AG08395 (cell line): ENCODE results near the gene MRGPRX2.

Source experiments
- DNase-seq: peaks from one replicate; pipeline ENCODE4 v3.0.0; 2012; ENCODE audit warnings: mixed read lengths, low spot score

The MRGPRX2 gene

DNA sequence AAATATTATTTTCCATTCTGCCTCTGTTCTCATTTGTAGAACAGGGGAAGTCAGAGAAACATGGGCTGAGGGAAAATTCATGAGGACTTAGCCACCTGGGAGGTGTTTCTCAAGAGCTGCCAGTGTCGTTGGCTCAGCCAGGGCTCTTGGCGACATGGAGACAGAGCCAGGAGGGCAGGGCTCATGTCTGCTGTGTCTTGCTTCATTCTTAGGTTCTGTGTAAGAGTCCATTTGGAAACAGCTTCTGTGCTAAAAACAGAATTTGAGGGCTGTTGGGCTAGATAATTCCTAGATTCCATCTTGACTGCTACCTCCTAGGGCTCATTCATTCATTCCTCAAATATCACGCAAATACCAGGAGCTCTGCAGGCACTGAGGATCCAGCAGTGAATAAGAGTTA is 15.1 kb upstream of the MRGPRX2 start:
- DNase-seq: no peak

GRCh38 chr11:19073454-19074415 is 13.2 kb upstream of the MRGPRX2 start:
- DNase-seq: no peak

DNA sequence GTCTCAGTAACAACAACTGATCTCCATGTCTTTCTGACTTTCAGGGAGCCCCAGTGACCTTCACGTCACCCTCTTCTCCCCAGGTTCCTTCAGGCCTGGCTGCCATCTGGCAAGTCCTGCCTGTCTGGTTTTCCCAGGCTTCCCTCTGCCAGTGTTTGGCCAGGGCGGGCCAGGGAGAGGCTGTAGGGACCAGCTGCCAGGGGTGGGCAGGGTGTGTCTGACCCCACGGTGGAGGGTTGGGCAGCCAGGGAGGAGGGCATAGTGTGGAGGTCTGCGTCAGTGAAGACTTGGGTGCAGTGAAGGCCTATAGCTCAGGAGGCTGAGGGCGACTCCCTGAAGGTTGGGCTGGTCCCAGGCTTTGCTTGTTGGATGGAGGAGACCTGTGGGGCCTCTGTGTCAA is 11.9 kb upstream of the MRGPRX2 start:
- DNase-seq: no peak

GRCh38 chr11:19071255-19071654 is 10.7 kb upstream of the MRGPRX2 start:
- peak; percentile 85 for DNase-seq

- no peak for DNase-seq
These were observed 684 bp downstream of the MRGPRX2 start for GRCh38 chr11:19059833-19060232.

DNA sequence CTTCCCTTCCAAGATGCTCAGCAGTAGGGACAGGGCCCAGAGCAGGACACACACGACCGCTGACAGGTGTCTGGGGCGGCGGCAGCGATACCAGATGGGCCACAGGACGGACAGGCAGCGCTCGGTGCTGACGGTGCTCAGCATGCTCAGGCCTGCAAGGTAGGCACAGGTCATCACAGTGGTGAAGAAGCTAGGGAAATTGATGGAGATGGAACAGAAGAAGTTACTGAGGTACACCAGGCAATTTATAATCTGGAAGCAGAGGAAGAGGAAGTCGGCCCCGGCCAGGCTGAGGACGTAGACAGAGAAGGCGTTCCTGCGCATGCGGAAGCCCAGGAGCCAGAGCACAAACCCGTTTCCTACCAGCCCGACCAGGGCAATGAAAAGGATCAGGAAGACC is 4.6 kb downstream of the MRGPRX2 start:
- DNase-seq: no peak

DNA sequence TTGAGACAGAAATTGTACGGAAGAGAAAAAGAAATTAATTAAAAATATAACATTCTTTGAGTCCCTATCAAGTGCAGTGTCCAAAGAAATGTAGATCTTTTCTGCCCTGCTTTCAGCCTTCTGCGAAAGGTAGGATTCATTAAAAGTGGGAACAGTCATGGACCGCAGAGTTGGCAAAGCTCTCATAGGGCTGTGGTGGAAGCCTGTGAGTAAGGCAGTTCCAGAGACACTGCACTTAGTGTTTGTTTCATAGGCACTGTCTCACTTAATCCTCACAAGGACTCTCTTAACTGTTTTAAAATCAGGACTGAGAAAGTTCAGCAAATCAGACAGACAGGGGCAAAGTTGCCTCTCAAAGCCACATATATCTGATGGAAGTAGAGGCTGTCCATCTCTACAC is 5.5 kb downstream of the MRGPRX2 start:
- no peak for DNase-seq

DNA sequence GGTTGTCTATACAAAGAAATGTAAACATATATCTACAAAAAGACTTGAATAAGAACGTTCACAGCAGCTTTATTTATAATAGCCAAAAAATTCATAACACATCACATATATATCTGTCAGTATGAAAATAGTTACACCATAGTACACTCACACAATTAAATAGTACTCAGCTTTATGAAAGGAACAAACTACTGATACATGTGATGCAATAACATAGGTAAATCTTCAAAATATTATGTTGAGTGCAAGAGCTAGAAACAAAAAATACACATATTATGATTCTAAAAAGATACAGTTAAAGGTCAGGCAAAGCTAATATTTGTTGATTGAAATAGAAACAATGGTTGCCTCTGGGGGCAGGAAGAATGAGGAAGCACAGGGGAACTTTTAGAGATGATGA is 6.6 kb downstream of the MRGPRX2 start:
- no peak for DNase-seq

- DNase-seq: no peak
These were observed 10.2 kb downstream of the MRGPRX2 start for GRCh38 chr11:19050281-19050680.

- DNase-seq: no peak
These were observed 11.2 kb downstream of the MRGPRX2 start for GRCh38 chr11:19049351-19049750.

DNA sequence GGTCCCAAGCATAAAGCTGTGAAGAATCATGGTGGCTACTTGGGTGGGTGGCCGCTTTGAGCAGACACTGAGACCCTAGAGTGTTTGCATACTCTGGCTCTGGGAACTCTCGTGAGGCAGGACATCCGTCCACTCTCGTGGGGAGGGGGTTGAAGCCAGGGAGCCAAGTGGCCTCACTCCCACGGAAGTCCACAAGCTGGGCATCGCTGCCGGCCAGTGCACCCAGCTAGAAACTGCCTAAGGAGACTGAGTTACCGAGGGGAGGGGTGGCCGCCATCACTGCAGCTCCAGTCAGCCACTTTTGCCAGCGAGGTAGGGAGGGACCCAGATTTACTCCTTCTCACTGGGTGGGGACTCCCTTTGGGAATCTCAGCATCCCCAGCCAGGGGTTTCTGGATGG is 20.5 kb downstream of the MRGPRX2 start:
- no peak for DNase-seq

DNA sequence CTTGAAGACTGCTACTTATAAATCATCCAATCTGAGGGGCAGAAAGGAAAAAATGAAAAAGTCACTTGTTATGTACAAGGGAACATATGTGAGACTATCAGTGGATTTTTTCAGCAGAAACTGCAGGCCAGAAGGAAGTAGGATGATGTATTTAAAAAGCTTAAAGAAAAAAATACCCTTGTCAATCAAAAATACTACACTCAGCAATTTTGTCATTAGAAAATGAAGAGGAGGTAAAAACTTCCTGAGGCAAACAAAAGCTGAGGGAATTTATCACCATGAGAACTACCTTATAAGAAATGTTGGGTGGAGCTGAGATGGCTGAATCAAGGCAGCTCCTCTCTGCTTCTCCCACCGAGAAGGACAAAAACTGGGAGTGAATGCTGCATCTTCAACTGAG is 21.1 kb downstream of the MRGPRX2 start:
- DNase-seq: no peak

DNA sequence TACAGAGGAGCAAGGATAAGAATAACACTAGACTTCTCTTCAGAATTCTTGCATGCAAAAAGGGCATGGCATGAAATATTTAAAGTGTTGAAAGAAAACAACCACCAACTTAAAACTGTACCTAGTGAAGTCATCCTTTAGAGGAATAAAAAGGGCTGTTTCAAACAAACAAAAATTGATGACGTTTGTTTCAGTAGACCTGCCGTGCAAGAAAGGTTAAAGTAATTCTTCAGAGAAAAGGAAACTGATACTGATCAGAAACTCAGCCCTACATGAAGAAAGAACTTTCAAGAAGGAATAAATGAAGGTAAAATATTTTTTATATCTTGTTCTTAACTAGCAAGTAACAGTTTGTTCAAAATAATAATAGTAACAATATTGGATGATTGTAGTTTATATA is 27.5 kb downstream of the MRGPRX2 start:
- DNase-seq: no peak

DNA sequence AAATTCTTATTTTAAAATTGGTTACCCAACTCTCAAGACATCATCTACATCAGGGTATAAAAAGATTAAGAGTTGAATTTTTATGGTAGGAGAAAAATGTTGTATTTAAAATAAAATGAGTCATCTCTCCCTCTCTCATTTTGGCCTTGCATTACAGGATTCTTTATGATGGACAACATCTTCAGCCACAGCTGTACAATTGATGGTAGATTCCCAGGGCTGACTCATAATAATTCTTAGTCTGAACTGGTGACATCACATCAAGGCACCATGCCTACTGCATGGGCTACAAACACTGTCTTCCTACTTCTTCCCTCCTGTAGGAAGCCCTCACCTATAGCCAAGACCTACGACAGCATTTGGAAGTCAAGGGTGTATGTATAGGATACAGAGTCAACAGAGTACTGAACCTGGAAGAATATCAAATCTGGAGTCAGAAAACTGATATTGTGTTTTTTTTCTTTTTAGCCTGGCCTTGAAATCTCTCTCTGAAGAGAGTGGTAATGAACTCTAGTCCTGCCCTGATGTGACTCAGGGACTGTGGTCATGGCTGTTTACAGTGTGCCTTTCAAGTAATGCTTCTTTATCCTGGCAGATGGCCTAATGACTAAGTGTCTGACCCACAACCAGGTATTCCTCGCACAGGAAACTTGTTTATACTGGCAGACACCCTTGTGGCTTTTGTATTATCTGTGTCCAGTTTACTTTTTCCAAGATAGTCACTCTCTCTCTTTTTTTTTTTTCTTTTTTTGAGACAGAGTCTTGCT is 32.5 kb downstream of the MRGPRX2 start:
- DNase-seq: peak; percentile 33

DNA sequence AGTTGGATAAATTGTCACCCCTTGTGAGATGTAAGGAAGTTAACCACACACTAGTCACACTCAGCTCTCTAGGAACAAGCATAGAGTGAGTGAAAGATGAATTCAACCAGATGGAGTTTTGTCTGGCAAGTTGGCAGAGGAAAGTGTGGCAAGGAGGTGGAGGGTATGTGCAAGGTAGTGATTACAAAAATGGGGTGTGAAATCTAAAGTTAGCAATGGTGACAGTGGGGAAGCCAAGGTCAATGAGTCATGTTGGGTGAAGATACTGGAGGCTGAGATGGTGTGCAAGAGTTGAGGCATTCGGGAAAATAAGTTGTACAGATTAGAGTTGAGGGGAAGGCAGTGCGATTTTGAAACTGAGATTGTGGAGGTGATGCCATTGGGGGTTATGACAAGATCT is 33.7 kb downstream of the MRGPRX2 start:
- no peak for DNase-seq

DNA sequence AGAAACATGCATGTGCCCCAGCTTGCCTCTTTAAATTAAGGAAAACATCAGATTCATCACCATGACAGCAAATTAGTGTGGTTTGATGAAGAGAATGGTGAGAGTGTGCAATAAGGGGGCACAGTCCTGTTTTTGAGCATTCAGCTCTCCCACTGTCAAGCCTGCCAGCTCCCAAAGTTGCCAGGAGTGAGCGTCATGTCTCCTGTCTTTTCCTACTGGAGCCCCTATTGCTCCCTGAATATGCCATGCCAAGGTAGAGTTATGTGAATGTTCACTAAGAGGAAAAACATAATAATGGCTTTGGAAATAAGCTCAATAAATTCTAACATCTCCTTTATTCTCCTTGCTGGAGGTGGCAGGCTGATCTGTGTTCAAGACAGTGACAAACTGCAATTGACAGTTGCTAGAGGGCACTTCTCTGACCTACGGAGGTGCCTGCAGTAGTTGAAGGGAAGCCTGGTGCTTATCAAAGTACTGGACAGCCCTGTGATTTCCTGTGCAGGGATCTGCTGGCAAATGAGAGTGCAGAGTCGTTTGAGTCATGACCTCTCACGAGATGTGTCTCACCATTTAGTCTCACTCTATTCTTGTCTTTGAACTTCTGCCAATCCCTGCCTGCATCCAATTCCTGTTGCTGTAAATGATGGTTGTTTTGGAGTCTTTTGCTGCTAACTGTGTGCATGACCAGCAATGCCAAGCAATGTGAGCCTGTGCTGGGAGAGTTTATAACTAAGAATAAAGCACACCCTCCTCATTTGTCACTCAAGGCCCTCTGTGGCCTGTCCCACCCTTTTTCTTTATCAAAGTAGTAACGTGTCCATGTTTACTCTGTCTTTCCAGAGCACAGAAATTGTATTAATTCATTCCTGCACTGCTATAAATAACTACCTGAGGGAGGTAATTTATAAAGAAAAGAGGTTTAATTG is 34.8 kb downstream of the MRGPRX2 start:
- peak; percentile 39 for DNase-seq

GRCh38 chr11:19020831-19021230 is 39.7 kb downstream of the MRGPRX2 start:
- DNase-seq: no peak

GRCh38 chr11:19018901-19019300 is 41.6 kb downstream of the MRGPRX2 start:
- DNase-seq: no peak

- DNase-seq: no peak
These were observed 47.2 kb downstream of the MRGPRX2 start for GRCh38 chr11:19013181-19013857.

DNA sequence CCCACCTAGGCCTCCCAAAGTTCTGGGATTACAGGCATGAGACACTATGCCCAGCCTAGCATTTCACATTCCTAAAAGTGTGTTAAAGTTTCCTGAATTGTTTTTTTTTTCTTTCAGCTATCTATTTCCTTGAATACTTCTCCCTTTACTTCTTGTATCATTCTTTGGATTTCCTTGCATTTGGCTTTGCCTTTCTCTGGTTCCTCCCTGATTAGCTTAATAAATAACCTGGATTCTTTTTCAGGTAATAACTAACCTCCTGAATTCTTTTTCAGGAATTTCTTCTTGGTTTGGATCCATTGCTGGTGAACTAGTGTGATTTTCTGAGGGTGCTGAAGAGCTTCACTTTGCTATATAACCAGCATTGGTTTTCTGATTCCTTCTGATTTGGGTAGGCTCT is 47.9 kb downstream of the MRGPRX2 start:
- no peak for DNase-seq
